ENCODE measurements around the gene SMPD3.
A peak's percentile ranks its signal among the peaks of the same experiment; 100 is the strongest.

Gene SMPD3

GRCh38 chr16:68349838-68350410 lies 98.4 kb downstream of the SMPD3 start:
- Histone ChIP-seq H3K4me2 (ENCODE audit: low read depth, low read length, poor library complexity, severe bottlenecking) (no peak overlapping the region), H3K9me2 (replicated peaks; ENCODE audit: low read depth, low read length) (no peaks in the 10 kb centered on the region), H3K4me3 (ENCODE audit: low read length, poor library complexity, severe bottlenecking) (no peak overlapping the region), H3K36me3 (ENCODE audit: insufficient read depth, low read length) (peaks cover 44% of the 10 kb centered on the region; the same call in 1 of the 2 replicates), H3F3A (ENCODE audit: low read depth) (no peaks in the 10 kb centered on the region), H3K79me2 (ENCODE audit: insufficient read depth, low read length) (no peaks in the 10 kb centered on the region), H2AFZ (ENCODE audit: low read length) (no peak overlapping the region), H4K20me1 (ENCODE audit: insufficient read depth, low read length, poor library complexity, severe bottlenecking) (no peaks in the 10 kb centered on the region), H3K9me3 (ENCODE audit: insufficient read depth, low read depth, low read length) (no peaks in the 10 kb centered on the region), H3K4me1 (ENCODE audit: insufficient read depth, low read length, poor library complexity, severe bottlenecking) (peaks cover 38% of the 10 kb centered on the region), H3K9ac (ENCODE audit: low read depth, low read length, poor library complexity, severe bottlenecking) (no peak overlapping the region), H3K27me3 (ENCODE audit: insufficient read depth, low read length, poor library complexity, severe bottlenecking) (no peaks in the 10 kb centered on the region)
- TF ChIP-seq EZH2phosphoT487 (IDR thresholded peaks at IDR 0.05; ENCODE audit: borderline replicate concordance) (no peak), CTCF (conservative IDR thresholded peaks at IDR 0.05; ENCODE audit: low read length) (no peak)

- peaks cover 40% of the 10 kb centered on the region; the same call in 1 of the 2 replicates for H3K36me3 ChIP-seq (ENCODE audit: insufficient read depth, low read length)
- H3K9me2 ChIP-seq (replicated peaks; ENCODE audit: low read depth, low read length): no peaks in the 10 kb centered on the region
- H3K4me2 ChIP-seq (ENCODE audit: low read depth, low read length, poor library complexity, severe bottlenecking): no peak overlapping the region
- no peaks in the 10 kb centered on the region for H3K79me2 ChIP-seq (ENCODE audit: insufficient read depth, low read length)
- no peaks in the 10 kb centered on the region for H3K27me3 ChIP-seq (ENCODE audit: insufficient read depth, low read length, poor library complexity, severe bottlenecking)
- TF ChIP-seq EZH2phosphoT487 (IDR thresholded peaks at IDR 0.05; ENCODE audit: borderline replicate concordance) (no peak), CTCF (conservative IDR thresholded peaks at IDR 0.05; ENCODE audit: low read length) (no peak)
- H3K9ac ChIP-seq (ENCODE audit: low read depth, low read length, poor library complexity, severe bottlenecking): no peak overlapping the region
- H4K20me1 ChIP-seq (ENCODE audit: insufficient read depth, low read length, poor library complexity, severe bottlenecking): no peaks in the 10 kb centered on the region
- H3K4me3 ChIP-seq (ENCODE audit: low read length, poor library complexity, severe bottlenecking): no peak overlapping the region
- H3K4me1 ChIP-seq (ENCODE audit: insufficient read depth, low read length, poor library complexity, severe bottlenecking): peaks cover 42% of the 10 kb centered on the region
- H3K9me3 ChIP-seq (ENCODE audit: insufficient read depth, low read depth, low read length): no peaks in the 10 kb centered on the region
- H3F3A ChIP-seq (ENCODE audit: low read depth): no peaks in the 10 kb centered on the region
- H2AFZ ChIP-seq (ENCODE audit: low read length): no peak overlapping the region
Observed at GRCh38 chr16:68348639-68349445, 99.5 kb downstream of the SMPD3 start.

GRCh38 chr16:68347605-68348004 lies 100.7 kb downstream of the SMPD3 start:
- H3K9me2 ChIP-seq (replicated peaks; ENCODE audit: low read depth, low read length): no peaks in the 10 kb centered on the region
- peak overlapping the region; percentile 30 for H3K4me3 ChIP-seq (ENCODE audit: low read length, poor library complexity, severe bottlenecking)
- no peaks in the 10 kb centered on the region for H3K79me2 ChIP-seq (ENCODE audit: insufficient read depth, low read length)
- no peaks in the 10 kb centered on the region for H3K27me3 ChIP-seq (ENCODE audit: insufficient read depth, low read length, poor library complexity, severe bottlenecking)
- no peaks in the 10 kb centered on the region for H4K20me1 ChIP-seq (ENCODE audit: insufficient read depth, low read length, poor library complexity, severe bottlenecking)
- H3K9ac ChIP-seq (ENCODE audit: low read depth, low read length, poor library complexity, severe bottlenecking): peak overlapping the region; percentile 65
- no peaks in the 10 kb centered on the region for H3K9me3 ChIP-seq (ENCODE audit: insufficient read depth, low read depth, low read length)
- peaks cover 28% of the 10 kb centered on the region; the same call in 1 of the 2 replicates for H3K36me3 ChIP-seq (ENCODE audit: insufficient read depth, low read length)
- peaks cover 42% of the 10 kb centered on the region for H3K4me1 ChIP-seq (ENCODE audit: insufficient read depth, low read length, poor library complexity, severe bottlenecking)
- TF ChIP-seq CTCF (conservative IDR thresholded peaks at IDR 0.05; ENCODE audit: low read length): no peak
- TF ChIP-seq EZH2phosphoT487 (IDR thresholded peaks at IDR 0.05; ENCODE audit: borderline replicate concordance): no peak
- H2AFZ ChIP-seq (ENCODE audit: low read length): no peak overlapping the region
- peak overlapping the region; percentile 52 for H3K4me2 ChIP-seq (ENCODE audit: low read depth, low read length, poor library complexity, severe bottlenecking)
- no peaks in the 10 kb centered on the region for H3F3A ChIP-seq (ENCODE audit: low read depth)

Measured in Loucy (cell line).